GM12875 (cell line): ENCODE data around the gene CCNQ.

ENCODE experiments used
- H3K4me3 ChIP-seq: one replicate; pipeline ENCODE4 v1.5.1; 2011; ENCODE audit warnings: low read depth, low read length, control low read depth
- TF ChIP-seq, protein P1 (sequence below): IDR thresholded peaks from 2 replicates; pipeline ENCODE4 v1.5.1; 2011; ENCODE audit warnings: low read depth, mild to moderate bottlenecking, control low read depth, inconsistent platforms, low read length, moderate library complexity, borderline replicate concordance; ENCODE audit not compliant: insufficient read depth

Gene CCNQ

GRCh38 chrX:153635388-153635787, 36.4 kb upstream of the CCNQ start:
- no peak overlapping the region for H3K4me3 ChIP-seq
- TF ChIP-seq, protein P1, sequence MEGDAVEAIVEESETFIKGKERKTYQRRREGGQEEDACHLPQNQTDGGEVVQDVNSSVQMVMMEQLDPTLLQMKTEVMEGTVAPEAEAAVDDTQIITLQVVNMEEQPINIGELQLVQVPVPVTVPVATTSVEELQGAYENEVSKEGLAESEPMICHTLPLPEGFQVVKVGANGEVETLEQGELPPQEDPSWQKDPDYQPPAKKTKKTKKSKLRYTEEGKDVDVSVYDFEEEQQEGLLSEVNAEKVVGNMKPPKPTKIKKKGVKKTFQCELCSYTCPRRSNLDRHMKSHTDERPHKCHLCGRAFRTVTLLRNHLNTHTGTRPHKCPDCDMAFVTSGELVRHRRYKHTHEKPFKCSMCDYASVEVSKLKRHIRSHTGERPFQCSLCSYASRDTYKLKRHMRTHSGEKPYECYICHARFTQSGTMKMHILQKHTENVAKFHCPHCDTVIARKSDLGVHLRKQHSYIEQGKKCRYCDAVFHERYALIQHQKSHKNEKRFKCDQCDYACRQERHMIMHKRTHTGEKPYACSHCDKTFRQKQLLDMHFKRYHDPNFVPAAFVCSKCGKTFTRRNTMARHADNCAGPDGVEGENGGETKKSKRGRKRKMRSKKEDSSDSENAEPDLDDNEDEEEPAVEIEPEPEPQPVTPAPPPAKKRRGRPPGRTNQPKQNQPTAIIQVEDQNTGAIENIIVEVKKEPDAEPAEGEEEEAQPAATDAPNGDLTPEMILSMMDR: no peak

DNA sequence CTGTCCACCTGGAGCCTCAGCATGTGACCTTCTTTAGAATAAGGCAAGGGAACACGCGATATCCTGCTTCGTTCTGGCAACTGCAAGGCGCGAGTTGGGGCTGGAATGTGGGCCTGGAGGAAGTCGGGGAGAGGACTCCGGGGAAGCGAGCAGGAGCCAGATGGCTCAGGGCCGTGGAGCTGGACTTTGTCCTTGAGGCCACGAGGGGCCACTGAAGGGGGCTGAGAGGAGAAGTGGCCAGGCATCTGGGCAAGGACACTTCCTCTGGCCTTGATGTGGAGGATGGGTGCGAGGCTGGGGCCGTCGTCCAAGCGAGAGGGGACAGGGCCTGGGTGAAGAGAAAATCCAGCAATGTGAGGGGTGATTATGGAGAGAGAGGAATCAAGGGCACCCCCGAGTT, 35.9 kb upstream of the CCNQ start:
- no peak overlapping the region for H3K4me3 ChIP-seq

DNA sequence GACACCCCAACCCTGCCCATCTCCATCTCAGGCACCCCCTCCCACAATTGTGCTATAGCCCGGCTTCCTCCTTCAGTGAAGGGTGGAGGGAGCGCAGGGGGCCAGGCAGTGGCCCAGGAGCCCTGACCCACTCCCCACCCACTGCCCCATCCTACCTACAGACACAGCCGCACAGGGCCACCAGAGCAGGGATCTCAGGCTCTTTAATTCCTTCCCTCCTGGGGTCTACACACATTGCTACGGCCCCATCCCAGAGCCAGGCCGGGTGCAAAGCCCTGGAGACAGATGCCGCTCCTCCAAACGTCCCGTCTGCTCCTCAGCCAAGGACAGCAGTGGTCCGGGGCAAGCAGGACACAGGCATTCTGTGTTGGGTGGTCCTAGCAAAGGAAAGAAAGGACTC, 35.3 kb upstream of the CCNQ start:
- H3K4me3 ChIP-seq: no peak overlapping the region
- TF ChIP-seq, protein P1: no peak

More for the DNA sequence above, 35.9 kb upstream of the CCNQ start:
- TF ChIP-seq, protein P1: no peak

DNA sequence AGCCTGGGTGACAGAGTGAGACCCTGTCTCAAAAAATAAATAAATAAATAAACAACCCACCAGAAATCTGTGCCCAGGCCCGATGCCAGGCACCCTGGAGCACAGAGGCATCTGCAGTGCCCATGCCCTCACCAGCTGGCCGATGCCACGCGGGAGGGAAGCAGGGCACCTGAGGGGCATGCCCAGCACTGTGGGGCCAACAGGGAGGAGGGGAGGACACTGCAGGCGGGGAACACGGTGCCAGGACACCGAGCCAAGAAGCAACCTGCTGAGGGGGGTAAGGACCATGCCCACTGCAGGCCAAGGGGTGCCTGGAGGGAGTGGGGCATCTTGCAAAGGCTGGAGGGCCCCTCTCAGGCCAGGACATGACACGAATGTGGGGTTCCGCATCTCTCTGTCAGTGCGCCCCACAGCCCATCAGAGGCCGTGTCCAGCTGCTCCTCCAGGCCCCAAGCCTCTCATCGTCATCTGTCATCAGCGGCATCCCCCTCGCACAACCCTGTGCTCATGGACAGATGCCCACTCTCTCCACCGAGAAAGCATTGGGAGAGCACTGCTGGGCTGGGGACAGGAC, 34.8 kb upstream of the CCNQ start:
- H3K4me3 ChIP-seq: no peak overlapping the region
- TF ChIP-seq, protein P1: no peak

DNA sequence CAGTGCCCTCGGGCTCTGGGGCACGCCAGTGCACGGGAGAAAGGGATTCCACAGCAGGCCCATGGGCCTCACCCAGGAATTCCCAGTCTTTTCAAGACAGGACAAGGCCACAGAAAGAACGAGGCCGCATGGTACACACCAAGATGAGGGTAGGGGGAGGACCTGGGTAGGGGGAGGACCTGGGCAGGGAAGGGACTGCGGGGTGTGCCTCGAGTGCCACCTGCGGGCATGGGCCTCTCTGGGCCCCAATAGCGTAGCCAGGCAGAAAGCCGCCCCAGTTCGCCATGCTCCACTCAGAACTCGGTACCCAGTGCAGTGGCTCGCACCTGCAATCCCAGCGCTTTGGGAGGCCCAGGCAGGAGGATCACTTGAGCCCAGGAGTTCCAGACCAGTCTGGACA, 34.1 kb upstream of the CCNQ start:
- no peak overlapping the region for H3K4me3 ChIP-seq
- TF ChIP-seq, protein P1: no peak

DNA sequence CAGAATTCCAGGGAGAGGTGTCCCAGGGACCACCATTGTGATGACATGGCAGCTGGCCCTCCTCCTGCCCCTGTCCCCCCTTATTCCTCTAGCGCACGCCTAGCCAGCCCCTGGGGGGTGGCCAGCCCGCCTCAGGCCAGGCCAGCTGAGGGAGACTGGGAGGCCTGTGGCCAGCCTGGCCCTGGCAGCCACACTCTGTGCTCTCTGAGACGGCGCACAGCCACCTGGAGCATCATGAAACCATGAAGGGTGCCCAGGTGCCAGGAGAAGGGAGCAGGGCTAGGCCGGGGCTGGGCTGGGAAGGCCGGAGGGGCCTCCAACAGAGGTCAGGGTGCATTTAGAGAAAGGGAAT, 33.6 kb upstream of the CCNQ start:
- H3K4me3 ChIP-seq: no peak overlapping the region

GRCh38 chrX:153631907-153632594, 33.1 kb upstream of the CCNQ start:
- H3K4me3 ChIP-seq: no peak overlapping the region
- TF ChIP-seq, protein P1: no peak

More for the DNA sequence above, 33.6 kb upstream of the CCNQ start:
- TF ChIP-seq, protein P1: no peak
